GM21381 (cell line): ENCODE results near the gene ZKSCAN7.
"Not testable (repeated sequence)": the region's sequence is repeated elsewhere in the genome, so short reads cannot be mapped to it uniquely, and the experiment has no call there.

ENCODE experiments used
- ATAC-seq: cut with Tn5 transposase; IDR thresholded peaks from one replicate; pipeline ENCODE4 v1.9.1; 2021; ENCODE audit warnings: mild to moderate bottlenecking, moderate library complexity; ENCODE audit not compliant: unreplicated experiment

ZKSCAN7 gene

GRCh38 chr3:44576613-44577012 lies 21.6 kb downstream of the ZKSCAN7 start:
- no peak for ATAC-seq

GRCh38 chr3:44577354-44577952 lies 22.5 kb downstream of the ZKSCAN7 start:
- ATAC-seq, result not testable (repeated sequence)

- ATAC-seq, result not testable (repeated sequence)
Observed at GRCh38 chr3:44578316-44578715, 23.3 kb downstream of the ZKSCAN7 start.

GRCh38 chr3:44578924-44579515 lies 24.0 kb downstream of the ZKSCAN7 start:
- ATAC-seq, result not testable (repeated sequence)

GRCh38 chr3:44579749-44580148 lies 24.8 kb downstream of the ZKSCAN7 start:
- ATAC-seq, result not testable (repeated sequence)

GRCh38 chr3:44580971-44581370 lies 26.0 kb downstream of the ZKSCAN7 start:
- not testable (repeated sequence) for ATAC-seq

- peak; percentile 54 for ATAC-seq
Observed at GRCh38 chr3:44584646-44585501, 29.9 kb downstream of the ZKSCAN7 start, which contains the start of gene ZNF660. ZNF660 (plus strand) TSS chr3:44584964; CDS start chr3:44594194, 9,230 bp downstream.

- ATAC-seq, result no peak
Observed at GRCh38 chr3:44596621-44597020, 41.6 kb downstream of the ZKSCAN7 start.

GRCh38 chr3:44601749-44602148 lies 46.8 kb downstream of the ZKSCAN7 start:
- ATAC-seq, result no peak

GRCh38 chr3:44612678-44613077 lies 57.7 kb downstream of the ZKSCAN7 start:
- no peak for ATAC-seq
